ENCODE measurements around the gene OTULINL.

GRCh38 chr5:14597080-14597479 lies 15.5 kb downstream of the OTULINL start:
- no peak for TF ChIP-seq CTCF (IDR thresholded peaks at IDR 0.05)
- no peak for TF ChIP-seq POLR2A (IDR thresholded peaks at IDR 0.05)

All from right lobe of liver (tissue), 4 donors.